ENCODE results near the gene RAB4A.

GRCh38 chr1:229226796-229227195 is 44.1 kb upstream of the RAB4A start:
- TF ChIP-seq CTCF (IDR thresholded peaks at IDR 0.05), result no peak
- no peak for TF ChIP-seq POLR2A (IDR thresholded peaks at IDR 0.05)

All from uterus (tissue), 2 donors.